NCI-H128 (cell line): ENCODE results near the gene ABCC4.
"Not testable (repeated sequence)": the region's sequence is repeated elsewhere in the genome, so short reads cannot be mapped to it uniquely, and the experiment has no call there.

Source experiments
- DNase-seq: peaks from one replicate; lab custom pipeline; 2025; ENCODE audit not compliant: unreplicated experiment; lab: John Stamatoyannopoulos, UW

ABCC4 gene

DNA sequence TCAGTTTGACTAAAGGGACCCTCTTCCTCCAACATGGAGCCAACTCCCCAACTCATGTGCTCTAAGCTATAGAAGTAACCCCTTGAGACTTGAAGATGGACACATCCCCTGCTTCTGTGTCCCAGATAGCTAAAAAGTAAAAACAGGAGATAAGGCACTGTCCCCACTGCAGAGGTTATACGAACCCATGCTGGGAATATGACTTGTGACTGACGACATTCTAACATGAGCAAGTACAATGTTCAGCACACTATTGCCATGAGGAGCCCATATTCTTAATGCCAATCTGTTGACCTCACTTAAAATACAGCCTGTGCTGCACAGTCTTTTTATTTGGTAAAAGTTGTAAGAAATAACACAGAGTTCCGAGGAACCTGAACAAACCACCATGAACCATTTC is 71.4 kb downstream of the ABCC4 start:
- no peak for DNase-seq

DNA sequence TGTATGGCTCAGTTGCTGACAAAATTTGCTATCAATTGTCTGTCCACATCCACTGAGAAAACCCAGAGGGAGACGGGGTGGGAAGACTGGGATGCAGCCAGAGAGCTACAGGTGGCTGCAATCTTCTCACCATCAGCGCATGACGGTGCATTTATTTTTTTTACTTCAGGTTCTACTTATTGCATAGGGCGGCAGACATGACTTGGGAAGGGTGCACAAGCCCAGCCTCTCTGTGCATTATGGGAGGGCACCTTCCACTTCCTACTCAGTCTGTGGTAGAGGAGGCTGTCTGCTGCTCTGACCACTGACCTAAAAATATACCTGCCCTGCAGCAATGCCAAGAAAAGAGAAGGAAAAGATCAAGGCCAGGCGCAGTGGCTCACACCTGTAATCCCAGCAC is 73.1 kb downstream of the ABCC4 start:
- no peak for DNase-seq

DNA sequence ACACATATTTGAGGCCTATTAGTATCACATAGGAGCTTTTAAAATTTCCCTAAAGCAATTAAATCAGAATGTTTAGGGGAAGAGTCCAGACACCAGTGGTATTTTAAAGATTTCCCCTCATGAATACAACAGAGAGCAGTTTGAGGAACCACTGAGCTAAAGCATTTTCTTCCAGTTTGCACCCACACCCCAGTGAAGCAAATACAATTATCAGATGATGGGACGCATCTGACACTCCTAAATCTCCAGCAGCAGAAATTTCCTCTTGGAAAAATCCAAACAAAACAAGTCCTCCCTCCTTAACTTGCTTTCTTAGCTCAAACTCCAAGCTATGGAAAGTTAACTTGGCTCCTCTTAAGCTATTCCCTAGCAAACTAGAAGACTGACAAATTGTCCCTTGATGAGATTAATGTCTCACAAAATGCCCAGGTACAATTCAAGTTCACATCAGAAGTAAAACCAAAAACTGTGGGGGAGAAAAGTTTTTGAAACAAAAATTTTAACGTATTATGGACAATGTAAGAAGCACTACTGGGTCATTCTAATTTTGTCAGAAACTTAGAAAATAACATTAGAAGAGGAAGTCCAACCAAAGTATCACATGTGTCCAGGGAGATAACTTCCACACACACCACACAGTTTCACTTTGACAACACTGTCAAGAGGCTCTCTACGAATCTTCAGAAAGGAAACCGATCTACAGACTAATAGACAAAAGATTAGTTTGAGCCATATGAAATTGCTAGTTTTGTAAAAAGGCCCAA is 74.1 kb downstream of the ABCC4 start:
- no peak for DNase-seq

DNA sequence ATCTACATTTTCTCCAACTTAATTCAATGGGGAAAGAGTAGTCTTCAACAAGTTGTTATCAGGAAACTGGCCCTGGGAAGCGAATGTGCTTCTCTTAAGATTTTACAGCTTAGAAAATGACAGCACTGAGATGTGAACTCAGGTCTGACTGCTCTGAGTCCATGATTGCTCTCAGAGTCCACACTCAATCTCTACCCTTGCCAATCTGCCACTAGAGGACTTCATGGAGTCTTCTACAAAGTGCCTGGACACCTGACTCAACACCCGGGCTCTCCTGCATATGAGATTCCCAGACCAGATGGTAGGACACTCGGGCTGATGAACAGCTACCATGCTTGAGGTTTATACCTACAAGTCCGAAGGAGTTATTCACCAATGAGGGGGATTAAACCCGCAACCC is 74.8 kb downstream of the ABCC4 start:
- no peak for DNase-seq

DNA sequence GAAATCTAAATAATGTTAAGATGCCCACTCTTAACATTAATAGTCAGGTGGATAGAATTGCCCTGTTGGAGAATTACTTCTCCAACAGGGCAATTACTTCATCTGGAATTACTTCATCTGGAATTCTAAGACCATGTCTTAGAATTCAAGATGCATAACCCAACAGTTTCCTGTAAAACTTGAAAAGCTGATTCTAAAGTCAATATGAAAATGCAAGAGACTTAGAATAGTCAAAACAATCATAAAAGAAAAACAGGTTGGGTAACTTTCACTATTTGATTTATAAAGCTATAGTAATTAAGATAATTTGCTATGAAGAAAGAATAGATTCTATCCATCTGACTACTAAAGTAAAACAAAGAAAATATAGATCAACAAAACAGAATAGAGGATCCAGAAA is 75.2 kb downstream of the ABCC4 start:
- DNase-seq: no peak

DNA sequence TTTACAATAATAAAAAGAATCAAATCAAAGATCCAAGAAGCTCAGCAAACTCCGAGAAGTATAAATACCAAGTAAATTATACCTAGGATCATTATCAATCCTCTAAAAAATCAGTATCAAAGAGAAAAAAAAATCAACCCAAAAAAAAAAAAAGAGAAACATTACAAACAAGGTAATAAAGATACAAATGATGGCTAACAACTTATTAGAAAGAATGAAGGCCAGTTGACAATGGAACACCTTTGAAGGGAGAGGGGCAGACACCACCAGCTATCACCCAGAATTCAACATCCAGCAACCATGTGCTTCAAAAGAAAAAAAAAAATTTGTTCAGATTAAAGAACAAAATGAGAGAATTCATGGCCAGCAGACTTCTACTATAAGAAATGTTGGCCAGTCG is 77.2 kb downstream of the ABCC4 start:
- DNase-seq: no peak

DNA sequence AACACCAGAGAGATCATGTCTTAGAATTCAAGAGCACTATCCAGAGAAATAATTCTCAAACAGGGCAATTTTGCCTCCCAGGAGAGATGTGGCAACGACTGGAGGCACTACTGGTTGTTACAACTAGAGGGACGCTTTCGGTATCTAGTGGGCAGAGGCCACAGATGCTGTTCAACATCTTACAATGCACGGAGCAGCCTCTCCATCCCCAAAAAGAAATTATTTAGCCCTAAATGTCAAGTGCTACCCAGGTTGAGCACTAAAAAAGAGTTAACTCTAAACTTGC is 78.6 kb downstream of the ABCC4 start:
- DNase-seq: no peak

DNA sequence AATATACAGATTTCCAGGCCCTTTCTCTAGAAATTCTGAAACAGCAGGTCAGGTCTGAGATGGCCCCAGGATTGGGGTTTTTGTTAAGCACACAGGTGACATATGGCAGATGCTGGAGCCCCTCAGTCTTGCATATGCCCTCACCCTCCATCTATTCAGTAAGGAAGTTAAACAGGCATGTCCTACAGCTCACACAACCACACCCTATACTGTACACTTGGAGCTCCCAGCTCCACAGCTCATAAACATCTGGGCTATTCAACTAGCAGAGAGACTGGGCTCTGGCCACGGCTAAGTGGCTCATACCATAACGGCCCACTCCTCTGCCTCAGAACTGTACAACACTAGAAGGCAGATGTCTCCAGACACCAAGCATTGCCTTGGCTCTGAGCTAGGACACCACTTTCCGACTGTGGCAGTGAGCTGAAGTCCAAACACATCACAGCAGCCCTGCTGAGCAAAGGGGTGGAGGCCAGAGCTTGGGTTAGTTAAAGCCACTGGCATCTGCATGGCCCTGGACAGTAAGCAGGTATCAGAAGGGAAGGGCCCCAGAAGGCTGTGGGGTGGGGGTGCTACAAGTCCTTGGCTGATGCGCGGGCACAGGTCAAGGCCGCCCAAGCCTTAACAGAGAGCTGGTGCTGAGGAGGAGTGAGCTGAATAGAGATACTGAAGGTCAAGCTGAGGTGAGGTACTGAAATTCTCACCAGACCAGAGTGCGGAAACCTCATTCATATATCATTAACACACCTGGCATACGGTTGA is 79.1 kb downstream of the ABCC4 start:
- DNase-seq: no peak

DNA sequence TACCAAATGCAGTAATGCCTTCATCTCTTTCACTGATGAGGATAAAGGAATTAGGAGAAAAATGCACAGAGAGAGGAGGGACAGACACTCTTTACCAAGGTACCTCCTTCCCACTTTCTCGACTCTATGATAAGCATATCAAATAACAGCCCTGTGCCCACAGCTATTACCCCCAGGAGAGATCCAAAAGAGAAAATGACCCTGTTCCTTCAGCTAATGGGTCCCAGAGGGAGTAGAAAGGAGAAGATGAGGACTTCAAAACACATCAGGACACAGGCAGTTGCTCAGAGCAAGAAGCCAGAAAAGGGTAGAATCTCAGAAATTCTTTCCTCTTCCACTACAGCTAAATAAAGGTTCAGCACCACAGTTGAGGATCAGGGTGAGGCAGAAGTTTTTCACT is 80.6 kb downstream of the ABCC4 start:
- no peak for DNase-seq

DNA sequence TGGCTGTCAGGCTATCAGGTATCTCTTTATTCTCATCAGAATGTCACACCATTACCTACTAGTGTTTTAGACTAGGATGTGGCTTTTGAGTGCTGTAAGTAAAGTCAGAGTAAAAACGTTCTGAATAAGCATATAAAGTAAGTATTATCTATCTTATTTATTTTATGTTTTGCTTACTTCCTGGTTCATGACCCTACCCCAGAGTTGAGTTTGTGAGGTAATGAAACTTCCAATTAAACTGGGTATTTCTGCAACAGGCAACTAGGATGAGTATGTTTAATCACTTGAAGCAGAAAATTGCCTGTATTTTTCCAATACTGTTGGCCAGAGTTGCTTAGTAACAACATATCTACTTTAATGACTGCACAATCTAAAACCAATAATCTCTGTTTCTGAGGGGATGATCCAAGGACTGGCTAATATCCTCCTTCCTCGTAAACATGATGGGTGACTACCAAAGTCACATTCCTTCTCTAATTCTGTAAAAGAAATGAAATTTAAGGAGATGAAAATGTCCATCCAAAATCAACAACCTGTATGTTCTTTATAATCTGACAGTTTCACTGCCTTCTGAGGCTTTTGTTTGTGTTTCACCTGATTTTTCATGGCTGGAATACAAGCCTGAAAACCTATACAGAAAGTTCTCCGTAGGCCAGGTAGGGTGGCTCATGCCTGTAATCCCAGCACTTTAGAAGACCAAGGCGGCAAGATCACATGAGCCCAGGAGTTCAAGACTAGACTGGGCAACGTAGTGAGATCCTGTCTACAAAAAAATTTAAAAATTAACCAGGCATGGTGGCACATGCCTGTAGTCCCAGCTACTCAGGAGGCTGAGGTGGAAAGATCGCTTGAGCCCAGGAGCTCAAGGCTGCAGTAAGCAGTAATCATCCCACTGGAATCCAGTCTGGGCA is 83.1 kb downstream of the ABCC4 start:
- DNase-seq: no peak

DNA sequence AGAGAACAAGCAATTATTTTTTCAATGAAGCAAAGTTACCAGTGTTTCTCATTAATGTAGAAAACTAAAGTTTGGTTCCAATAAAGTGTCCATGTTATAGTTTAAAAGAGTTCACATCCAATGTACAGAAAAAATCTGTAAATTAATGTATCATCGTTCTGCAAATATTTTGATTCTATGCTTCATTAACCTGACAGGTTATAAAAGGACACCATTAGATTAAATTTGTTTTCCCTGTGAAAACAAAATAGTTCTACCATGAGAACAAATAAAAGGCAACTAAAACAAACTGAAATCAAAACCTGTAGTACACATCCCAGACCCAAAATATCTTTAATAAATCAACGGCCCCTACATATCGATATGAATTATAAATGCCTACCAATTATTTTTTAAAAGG is 85.1 kb downstream of the ABCC4 start:
- no peak for DNase-seq

DNA sequence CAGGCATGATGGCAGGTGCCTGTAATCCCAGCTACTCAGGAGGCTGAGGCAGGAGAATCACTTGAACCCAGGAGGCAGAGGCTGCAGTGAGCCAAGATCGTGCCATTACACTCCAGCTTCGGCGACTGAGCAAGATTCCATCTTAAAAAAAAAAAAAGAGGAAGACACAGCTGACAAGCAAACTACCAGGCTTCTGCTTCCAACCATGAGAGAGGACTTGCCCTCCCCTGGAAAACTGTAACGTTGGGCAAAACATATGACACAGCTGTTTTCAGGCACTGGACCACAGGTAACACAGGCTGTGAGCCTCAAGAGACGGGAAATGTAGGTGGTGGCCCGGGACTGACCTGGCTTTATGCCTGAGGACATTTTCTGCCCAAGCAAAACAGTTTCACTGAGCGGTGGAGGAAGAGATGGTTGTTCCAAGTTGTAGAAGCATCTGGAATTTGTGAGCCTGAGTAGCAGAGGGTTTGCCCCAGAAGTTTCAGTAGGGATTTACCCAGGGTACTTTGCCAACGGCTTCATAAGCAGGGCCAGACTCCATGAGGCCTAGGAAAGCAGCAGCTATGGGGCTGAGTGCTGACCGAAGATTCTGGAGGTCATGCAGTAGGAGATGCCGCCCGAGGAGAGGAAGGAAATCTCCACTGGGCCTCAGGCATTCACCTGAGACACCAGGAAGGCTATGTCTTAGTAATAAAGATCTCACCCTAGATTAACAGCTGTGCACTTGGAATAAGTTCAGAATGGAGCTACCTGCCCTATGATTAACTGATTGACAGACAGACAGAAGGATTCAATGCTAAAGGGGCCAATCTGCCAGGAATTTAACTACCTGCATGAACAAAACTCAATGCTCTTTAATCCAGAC is 88.0 kb downstream of the ABCC4 start:
- no peak for DNase-seq

DNA sequence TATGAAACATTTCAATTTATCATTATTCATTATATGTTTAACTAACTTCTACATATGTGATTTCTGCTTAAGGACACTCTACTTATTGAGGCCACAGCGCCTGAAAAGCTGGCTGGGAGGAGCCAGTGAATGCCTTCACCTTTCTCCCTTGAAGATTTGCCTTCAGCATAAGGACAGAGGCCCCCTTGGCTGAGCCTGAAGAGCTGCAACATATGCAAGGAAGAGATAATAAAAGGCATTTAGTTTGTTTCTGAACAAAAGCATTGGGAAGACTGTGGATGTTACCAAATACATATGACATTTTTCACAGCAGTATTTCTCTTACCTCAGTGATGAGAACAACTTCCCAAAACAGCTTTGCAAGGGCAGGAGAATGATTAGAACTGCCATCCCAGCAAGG is 92.1 kb downstream of the ABCC4 start:
- no peak for DNase-seq

DNA sequence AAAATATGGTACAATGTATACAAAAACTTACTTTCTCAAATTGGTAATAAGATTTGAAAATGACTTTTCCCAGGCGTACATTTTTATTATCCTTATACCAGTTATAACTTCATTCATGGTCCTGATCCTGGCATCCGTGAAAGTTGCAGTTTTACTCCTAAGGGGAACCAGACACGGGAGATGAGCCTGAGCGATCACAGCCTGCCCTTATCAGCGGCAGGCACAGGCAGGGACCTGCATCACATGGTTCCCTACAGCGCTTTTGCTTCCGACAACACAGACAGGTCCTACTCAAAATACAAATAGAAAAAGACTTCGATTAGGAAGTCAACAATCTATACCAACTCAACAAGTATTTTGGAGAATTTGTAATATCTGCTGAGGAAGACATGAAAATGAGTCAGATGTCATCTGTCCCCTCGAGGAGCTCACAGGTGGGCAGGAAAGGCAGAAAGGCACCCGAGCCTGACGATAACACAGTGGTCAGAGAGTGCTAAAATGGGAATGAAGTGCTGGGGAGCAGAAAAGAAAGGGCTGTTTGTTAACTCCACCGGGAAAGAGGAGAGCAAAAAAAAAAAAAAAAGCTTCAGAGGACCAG is 93.4 kb downstream of the ABCC4 start:
- no peak for DNase-seq

DNA sequence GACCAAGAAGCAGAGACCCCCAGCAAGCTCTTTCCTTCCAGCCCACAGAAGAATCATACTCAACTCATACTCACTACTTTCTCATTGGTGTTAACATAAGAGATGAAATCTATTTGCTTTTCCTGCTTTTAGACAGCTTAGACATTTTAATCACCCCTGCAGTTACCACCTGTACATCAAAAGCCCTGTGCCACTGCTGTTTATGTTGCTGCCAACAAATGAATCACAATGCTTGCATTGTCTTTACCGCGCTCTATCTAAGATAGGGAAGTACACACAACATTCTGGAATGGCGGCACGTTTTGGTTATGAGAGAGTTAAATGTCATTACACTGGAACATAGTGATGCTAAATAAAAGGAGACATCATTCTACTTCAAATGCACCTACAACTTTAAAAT is 95.1 kb downstream of the ABCC4 start:
- DNase-seq: no peak

DNA sequence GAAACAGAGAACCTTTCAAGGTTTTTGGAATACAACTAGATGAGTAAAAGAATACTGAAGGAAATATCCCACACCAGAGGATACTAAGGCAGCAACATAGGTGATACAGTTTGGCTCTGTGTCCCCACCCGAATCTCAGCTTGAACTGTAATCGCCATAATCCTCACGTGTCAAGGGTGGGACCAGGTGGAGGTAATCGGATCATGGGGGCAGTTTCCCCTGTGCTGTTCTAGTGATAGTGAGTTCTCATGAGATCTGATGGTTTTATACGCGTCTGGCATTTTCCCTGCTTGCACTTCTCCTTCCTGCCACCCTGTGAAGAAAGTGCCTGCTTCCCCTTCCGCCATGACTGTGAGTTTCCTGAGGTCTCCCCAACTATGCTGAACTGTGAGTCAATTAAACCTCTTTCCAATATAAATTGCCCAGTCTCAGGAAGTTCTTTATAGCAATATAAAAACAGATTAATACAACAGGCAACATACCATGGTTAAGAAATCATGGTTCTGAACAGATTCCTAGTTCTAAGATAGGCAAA is 97.0 kb downstream of the ABCC4 start:
- no peak for DNase-seq

DNA sequence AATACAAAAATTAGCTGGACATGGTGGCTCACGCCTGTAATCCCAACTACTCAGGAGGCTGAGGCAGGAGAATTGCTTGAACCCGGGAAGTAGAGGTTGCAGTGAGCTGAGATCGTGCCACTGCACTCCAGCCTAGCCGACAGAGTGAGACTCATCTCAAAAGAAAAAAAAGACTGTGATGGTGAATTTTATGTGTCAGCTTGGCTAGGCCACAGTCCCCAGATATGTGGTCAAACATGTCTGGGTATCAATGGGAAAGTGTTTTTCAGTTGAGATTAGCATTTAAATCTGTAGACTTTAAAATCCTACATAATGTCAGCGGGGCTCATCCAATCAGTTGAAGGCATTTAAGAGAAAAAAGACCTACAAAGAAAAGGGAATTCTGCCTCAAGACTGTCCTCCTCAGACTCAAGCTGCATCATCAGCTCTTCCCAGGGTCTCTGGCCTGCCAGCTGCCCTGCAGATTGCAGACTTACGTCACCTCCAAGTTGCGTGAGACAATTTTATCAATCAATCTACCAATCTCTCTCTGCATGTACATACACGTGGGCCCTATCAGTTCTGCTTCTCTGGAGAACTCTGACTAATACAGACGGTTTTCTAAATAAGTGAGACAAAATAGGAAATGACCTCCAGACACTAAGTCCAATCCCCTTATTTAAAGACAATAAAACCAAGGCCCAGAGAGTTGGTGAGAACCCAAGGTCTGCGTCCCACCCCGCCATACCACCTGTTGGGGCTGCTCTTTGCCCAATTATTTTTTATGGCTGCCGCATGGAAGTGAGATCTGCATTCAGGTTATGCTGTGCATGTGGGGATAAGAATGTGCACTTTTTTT is 99.2 kb downstream of the ABCC4 start:
- no peak for DNase-seq

DNA sequence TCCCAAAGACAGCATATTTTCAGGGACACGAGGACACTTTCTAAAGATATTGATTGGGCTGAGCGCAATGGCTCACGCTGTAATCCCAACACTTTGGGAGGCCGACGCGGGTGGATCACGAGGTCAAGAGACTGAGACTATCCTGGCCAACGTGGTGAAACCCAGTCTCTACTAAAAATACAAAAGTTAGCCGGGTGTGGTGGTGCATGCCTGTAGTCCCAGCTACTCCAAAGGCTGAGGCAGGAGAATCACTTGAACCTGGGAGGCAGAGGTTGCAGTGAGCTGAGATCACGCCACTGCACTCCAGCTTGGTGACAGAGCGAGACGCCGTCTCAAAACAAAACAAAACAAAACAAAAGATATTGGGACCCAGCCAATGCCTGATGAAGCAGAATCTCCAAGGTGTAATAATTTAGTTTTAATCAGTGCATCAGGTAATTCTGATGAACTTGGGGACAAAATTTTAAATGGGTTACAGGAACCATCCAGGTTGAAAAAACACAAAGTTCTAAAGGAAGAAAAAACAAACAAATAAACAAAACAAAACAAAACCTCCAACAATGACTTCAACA is 100.8 kb downstream of the ABCC4 start:
- not testable (repeated sequence) for DNase-seq

DNA sequence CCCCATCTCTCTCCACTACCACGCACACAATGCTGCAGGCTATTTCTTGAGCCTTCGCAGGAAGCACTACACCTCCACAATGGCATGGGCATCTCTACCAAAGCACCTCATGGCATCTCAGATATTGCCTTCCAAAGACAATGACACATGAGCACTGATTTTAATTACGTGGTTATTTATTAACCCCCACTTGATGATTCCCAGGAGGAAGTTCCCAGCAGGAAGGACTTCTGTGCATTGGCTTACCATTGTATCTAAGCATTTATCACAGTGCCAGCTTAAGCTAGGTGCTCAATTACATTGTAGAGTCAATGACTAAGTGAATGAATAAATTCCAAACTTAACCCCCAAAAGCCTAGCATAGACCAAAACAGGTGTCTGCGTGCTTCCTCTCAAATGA is 101.4 kb downstream of the ABCC4 start:
- DNase-seq: no peak
